IMR-90 (cell line): ENCODE measurements around the gene CAMK2B. TPM values are rescaled to one million over a fixed set of nuclear protein-coding genes. Genes with fewer than 3 reads are reported as not detected.

Source experiments
- ATAC-seq: fragments of 200-7000 bp; cut with Tn5 transposase; 2 replicates; pipeline ENCODE4 v1.9.1; 2020; ENCODE audit warnings: low read depth, mild to moderate bottlenecking, moderate library complexity
- BruUV-seq: library from RNA; stranded (reverse); fragments of 400-500 nt; replicated peaks from 2 replicates; lab custom pipeline; 2021; lab: Mats Ljungman, UMichigan
- CTCF ChIA-PET: fragments of 300-600 bp; formaldehyde crosslinking; extraction: SDS; loops from one replicate; lab custom pipeline; 2021; ENCODE audit warnings: antibody characterized with exemption; lab: Yijun Ruan, JAX
- POLR2A ChIA-PET: fragments of 300-600 bp; sonication (Branson Sonifier 250); formaldehyde crosslinking; loops from one replicate; lab custom pipeline; 2022; ENCODE audit warnings: antibody characterized with exemption; ENCODE audit not compliant: unreplicated experiment; lab: Charles Lee
- DNase-seq: peaks from one replicate; pipeline ENCODE4 v3.0.0; 2013
- H2AFZ ChIP-seq: replicated peaks from 2 replicates; pipeline ENCODE3; 2013; ENCODE audit warnings: low read length, mild to moderate bottlenecking; ENCODE audit not compliant: poor library complexity
- H2AK5ac ChIP-seq: 2 replicates; pipeline ENCODE4 v1.6.1; 2013; ENCODE audit warnings: low read depth, low read length, inconsistent platforms
- H2AK9ac ChIP-seq: replicated peaks from 2 replicates; pipeline ENCODE3; 2013; ENCODE audit warnings: mild to moderate bottlenecking, low read depth, low read length, moderate library complexity; ENCODE audit not compliant: poor library complexity
- H2BK120ac ChIP-seq: 2 replicates; pipeline ENCODE4 v1.6.1; 2013; ENCODE audit warnings: low read depth, low read length, inconsistent platforms
- H2BK15ac ChIP-seq: 3 replicates; pipeline ENCODE4 v1.6.1; 2013; ENCODE audit warnings: low read depth, low read length, inconsistent platforms
- H2BK20ac ChIP-seq: 2 replicates; pipeline ENCODE4 v1.6.1; 2013; ENCODE audit warnings: low read depth, mild to moderate bottlenecking, inconsistent platforms, low read length, moderate library complexity
- H2BK5ac ChIP-seq: 2 replicates; pipeline ENCODE4 v1.6.1; 2013; ENCODE audit warnings: mild to moderate bottlenecking, low read depth, low read length, inconsistent platforms; ENCODE audit not compliant: poor library complexity, severe bottlenecking
- H3K14ac ChIP-seq: replicated peaks from 2 replicates; pipeline ENCODE4 v1.6.1; 2013; ENCODE audit warnings: low read depth, low read length, inconsistent platforms
- H3K18ac ChIP-seq: 2 replicates; pipeline ENCODE4 v1.6.1; 2013; ENCODE audit warnings: low read depth, low read length, control low read depth
- H3K23ac ChIP-seq: 2 replicates; pipeline ENCODE4 v1.6.1; 2013; ENCODE audit warnings: low read depth, low read length, inconsistent platforms
- H3K27ac ChIP-seq: 2 replicates; pipeline ENCODE4 v1.5.1; 2013; ENCODE audit warnings: mild to moderate bottlenecking, control low read depth, low read length; ENCODE audit not compliant: insufficient read depth
- H3K27me3 ChIP-seq: 2 replicates; pipeline ENCODE4 v1.6.1; 2013; ENCODE audit warnings: low read length; ENCODE audit not compliant: control insufficient read depth, insufficient read depth
- H3K36me3 ChIP-seq: 2 replicates; pipeline ENCODE4 v1.6.1; 2013; ENCODE audit warnings: low read length, mixed read lengths; ENCODE audit not compliant: control insufficient read depth, insufficient read depth
- H3K4ac ChIP-seq: 2 replicates; pipeline ENCODE4 v1.6.1; 2013; ENCODE audit warnings: low read depth, low read length, inconsistent platforms
- H3K4me1 ChIP-seq: 2 replicates; pipeline ENCODE4 v1.6.1; 2013; ENCODE audit warnings: low read length, mixed read lengths; ENCODE audit not compliant: control insufficient read depth, insufficient read depth
- H3K4me2 ChIP-seq: 2 replicates; pipeline ENCODE4 v1.6.1; 2013; ENCODE audit warnings: low read depth, mild to moderate bottlenecking, control low read depth, low read length, moderate library complexity
- H3K4me3 ChIP-seq: 2 replicates; pipeline ENCODE4 v1.5.1; 2013; ENCODE audit warnings: low read depth, mild to moderate bottlenecking, control low read depth, low read length, moderate library complexity; ENCODE audit not compliant: insufficient read depth
- H3K56ac ChIP-seq: 2 replicates; pipeline ENCODE4 v1.6.1; 2013; ENCODE audit warnings: low read length, inconsistent platforms; ENCODE audit not compliant: insufficient read depth; ENCODE audit errors: extremely low read depth
- H3K79me1 ChIP-seq, 2 experiments: 2 replicates each; pipeline ENCODE4 v1.6.1; 2013; ENCODE audit warnings: low read length in 2 of 2, inconsistent platforms in 1 of 2, low read depth in 1 of 2
- H3K9ac ChIP-seq: 2 replicates; pipeline ENCODE4 v1.6.1; 2013; ENCODE audit warnings: low read depth, low read length, control low read depth
- H3K9me1 ChIP-seq: 2 replicates; pipeline ENCODE4 v1.6.1; 2013; ENCODE audit warnings: low read length, inconsistent platforms; ENCODE audit not compliant: insufficient read depth
- H3K9me3 ChIP-seq: 2 replicates; pipeline ENCODE4 v1.6.1; 2013; ENCODE audit warnings: low read length; ENCODE audit not compliant: control insufficient read depth, insufficient read depth
- H4K20me1 ChIP-seq: 2 replicates; pipeline ENCODE4 v1.6.1; 2013; ENCODE audit warnings: low read length, inconsistent platforms; ENCODE audit not compliant: insufficient read depth
- H4K5ac ChIP-seq: 2 replicates; pipeline ENCODE4 v1.6.1; 2013; ENCODE audit warnings: mild to moderate bottlenecking, low read depth, low read length, control low read depth
- H4K8ac ChIP-seq, 2 experiments: 2 replicates each; pipeline ENCODE4 v1.6.1; 2013; ENCODE audit warnings: low read depth in 2 of 2, low read length in 2 of 2, control low read depth in 1 of 2, inconsistent platforms in 1 of 2
- H4K91ac ChIP-seq: 2 replicates; pipeline ENCODE4 v1.6.1; 2013; ENCODE audit warnings: low read depth, low read length, inconsistent platforms; ENCODE audit not compliant: insufficient read depth
- BHLHE40 ChIP-seq: fragments of 150-350 bp; IDR thresholded peaks from 2 replicates; pipeline ENCODE4 v1.6.1; 2016; ENCODE audit warnings: mild to moderate bottlenecking, low read depth, low read length
- CEBPB ChIP-seq: IDR thresholded peaks from 2 replicates; pipeline ENCODE4 v1.6.1; 2012; ENCODE audit warnings: low read depth, low read length, improper control_type of control experiment
- RAD21 ChIP-seq: IDR thresholded peaks from 2 replicates; pipeline ENCODE4 v1.6.1; 2012; ENCODE audit warnings: low read length, improper control_type of control experiment
- WGBS, 2 experiments: methylation state at CpG; one replicate each; pipeline versions ENCODE4 v1.1.5 to v1.1.7; 2013; ENCODE audit warnings: missing lambda C conversion rate in 2 of 2; ENCODE audit not compliant: insufficient read length in 1 of 2; ENCODE audit errors: extremely low coverage in 2 of 2; 5-methylcytosine and 5-hydroxymethylcytosine counted together
- dilution Hi-C: fragments of 300-500 bp; cut with HindIII; formaldehyde crosslinking; loops from one replicate; pipeline ENCODE4 v1.14.3; 2018; ENCODE audit warnings: low sequenced_read_pairs; ENCODE audit not compliant: unreplicated experiment
- in situ Hi-C: fragments of 300-500 bp; cut with MboI; formaldehyde crosslinking; loops from 3 replicates; pipeline ENCODE4 v1.14.3; 2019; ENCODE audit warnings: low sequenced_read_pairs, inconsistent platforms, mixed read lengths
- intact Hi-C: fragments of 100-400 bp; cut with micrococcal nuclease; formaldehyde crosslinking; loops from 2 replicates; pipeline ENCODE4 v1.10.0; 2022
- polyA plus RNA-seq, 3 experiments: library from polyadenylated mRNA; depleted of rRNA; stranded (reverse); fragments of >200 nt; gene quantifications; 2 replicates each; pipeline ENCODE4 v1.2.3, GENCODE V29; 2012; ENCODE audit warnings: low replicate concordance in 1 of 3
- total RNA-seq: library from RNA; depleted of rRNA; stranded (reverse); fragments of >200 nt; gene quantifications from 2 replicates; pipeline ENCODE4 v1.2.3, GENCODE V29; 2012

The CAMK2B gene
- total and polyA plus RNA-seq, 2 of the 4 experiments (the other 2 are of a cell fraction) = 0.18 to 0.36 TPM

GRCh38 chr7:44277391-44277790 lies 48.0 kb downstream of the CAMK2B start:
- H4K20me1 ChIP-seq = no peaks in the 10 kb centered on the region
- H2BK5ac ChIP-seq = no peak overlapping the region
- no peak overlapping the region for H2AFZ ChIP-seq
- H3K4me2 ChIP-seq = no peak overlapping the region
- 0 out of 2 replicates have a peak, but pooled peaks cover 5% of the 10 kb centered on the region for H3K9me1 ChIP-seq
- H4K8ac ChIP-seq = no peak overlapping the region
- TF ChIP-seq CEBPB (no peak), BHLHE40 (no peak), RAD21 (no peak)
- H3K18ac ChIP-seq = no peak overlapping the region
- 69% methylated on average over 5 of the region's 11 CpGs; no CpG with 5 or more reads in 1 of the 2 experiments for WGBS, 2 experiments
- H2AK5ac ChIP-seq = 0 out of 2 replicates have a peak overlapping the region, but pooled peaks have one; percentile 8
- H4K91ac ChIP-seq = no peak overlapping the region
- DNase-seq (no peak), ATAC-seq (no peak)
- H3K79me1 ChIP-seq = no peaks in the 10 kb centered on the region
- in situ Hi-C loops (no loop called here), intact Hi-C loops (no loop called here), dilution Hi-C loops (no loop called here)
- H3K56ac ChIP-seq = no peak overlapping the region
- no peak overlapping the region for H2AK9ac ChIP-seq
- no peak overlapping the region for H4K5ac ChIP-seq
- no peaks in the 10 kb centered on the region for H3K9me3 ChIP-seq
- H2BK20ac ChIP-seq = no peak overlapping the region
- no peak overlapping the region for H3K27ac ChIP-seq
- H3K9ac ChIP-seq = no peak overlapping the region
- H3K14ac ChIP-seq = no peak overlapping the region
- no peak overlapping the region for H2BK120ac ChIP-seq
- H3K4ac ChIP-seq = no peak overlapping the region
- no peaks in the 10 kb centered on the region for H3K36me3 ChIP-seq
- H2BK15ac ChIP-seq = no peak overlapping the region
- no peak overlapping the region for H3K23ac ChIP-seq
- peaks cover 38% of the 10 kb centered on the region for H3K27me3 ChIP-seq
- ChIA-PET POLR2A (no interaction called here), CTCF (no interaction called here)
- H3K4me3 ChIP-seq = no peak overlapping the region
- BruUV-seq = no TSS peak
- H3K4me1 ChIP-seq = peaks cover 5% of the 10 kb centered on the region; the same call in 1 of the 2 replicates
